ENCODE data around the gene ZNF200. TPM values are rescaled to one million over a fixed set of nuclear protein-coding genes. Genes with fewer than 3 reads are reported as not detected.
A peak's percentile ranks its signal among the peaks of the same experiment; 100 is the strongest.

The ZNF200 gene
- total and polyA plus RNA-seq, 2 of the 13 experiments (the other 11 are each of a cell fraction or from before 2014, with no cell fraction given) = 3.5 to 16.5 TPM

DNA sequence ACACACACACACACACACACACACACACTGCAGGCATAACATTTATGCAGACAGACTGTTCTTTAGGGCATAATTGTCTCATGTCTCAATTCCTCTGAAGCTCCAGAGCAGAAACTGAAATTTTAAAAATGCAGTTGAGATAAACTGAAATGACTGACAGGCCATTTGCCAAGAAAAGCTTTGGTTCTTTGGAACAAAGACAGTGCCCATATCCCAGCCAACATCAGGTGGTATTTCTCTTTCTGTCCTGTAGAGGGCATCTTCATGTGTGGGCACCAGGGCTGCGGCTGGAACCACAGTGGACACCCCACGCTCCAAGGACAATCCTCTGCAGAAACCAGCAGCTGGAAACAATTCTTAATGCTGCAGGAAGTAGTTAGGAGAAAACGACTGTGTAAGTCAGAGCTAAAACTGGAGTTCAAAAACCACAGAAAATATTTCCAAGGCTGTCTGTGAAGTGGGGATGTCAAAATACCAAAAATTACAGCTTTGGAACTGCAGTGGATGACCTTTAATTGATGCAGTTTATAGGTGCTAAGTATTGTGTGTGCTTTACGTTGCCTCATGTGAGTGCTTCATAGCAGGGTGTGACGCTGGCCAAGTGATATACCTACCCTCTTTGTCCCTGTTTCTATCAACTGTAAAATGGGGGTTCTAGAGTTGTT lies 32.0 kb upstream of the ZNF200 start:
- Histone ChIP-seq H3K27ac (ENCODE audit: extremely low read length, insufficient read depth, low read length) (no peak overlapping the region), H3K27me3 (ENCODE audit: control insufficient read depth in 1 of 2, insufficient read depth in 2 of 2, low read length in 2 of 2) (no peaks in the 10 kb centered on the region), H2AFZ (ENCODE audit: low read length) (no peak overlapping the region), H3K4me1 (ENCODE audit: insufficient read depth, low read length) (peaks cover 58% of the 10 kb centered on the region), H3K9me3 (ENCODE audit: low read length) (no peaks in the 10 kb centered on the region), H3K36me3 (replicated peaks in 1 of 2; ENCODE audit: control insufficient read depth in 1 of 2, insufficient read depth in 2 of 2, low read length in 2 of 2) (no peaks in the 10 kb centered on the region), H3K9ac (ENCODE audit: insufficient read depth, low read depth, low read length) (no peak overlapping the region), H3K4me3 (replicated peaks in 1 of 3; ENCODE audit: insufficient read depth in 1 of 3, low read depth in 2 of 3, low read length in 3 of 3) (no peak overlapping the region), H4K20me1 (ENCODE audit: insufficient read depth, low read length) (no peaks in the 10 kb centered on the region), H3K79me2 (ENCODE audit: insufficient read depth, low read length) (no peaks in the 10 kb centered on the region), H3K4me2 (ENCODE audit: low read depth, low read length) (peak overlapping the region; percentile 3; the same call in 1 of the 2 replicates)
- 49% methylated on average over 5 of the region's 5 CpGs for WGBS (ENCODE audit: low lambda C conversion rate)
- ChIA-PET POLR2A (interaction anchor here (0.9 to 4.6 kb wide), 6 partner anchors 8 to 190 kb away, joined by 3 to 64 read pairs (median 4); partner anchors contain the start of genes OR1F1 and ZNF263), CTCF (ENCODE audit: low intra/inter-chr PET ratio, low total read pairs) (interaction anchor here (0.6 kb wide), 1 partner anchor 99 kb away, joined by 3 read pairs; no protein-coding TSS in a partner anchor)
- peak; percentile 58 for DNase-seq (ENCODE audit: low spot score)
- BruUV-seq (replicated peaks) = no TSS peak
- FAIRE-seq = peak; percentile 89
- intact Hi-C loops (cut with micrococcal nuclease; ENCODE audit: unreplicated experiment) (loop anchor here (2.0 kb wide), 1 partner anchor 234 kb away; the partner anchor contains the start of gene CLUAP1), in situ Hi-C loops (cut with HindIII; ENCODE audit: extremely low pct_ligation_motif_present, low pct_unique_long_range_greater_than_20kb) (no loop called here)
- no peak for ATAC-seq
- TF ChIP-seq MED1 (CRISPR knock-in tag; IDR thresholded peaks at IDR 0.05) (peak; percentile 40; the same call in 1 of the 2 replicates), KDM6A (CRISPR knock-in tag; IDR thresholded peaks at IDR 0.05; ENCODE audit: low read depth) (no peak), ARID5B (CRISPR knock-in tag; IDR thresholded peaks at IDR 0.05) (no peak; the same call in 1 of the 2 replicates), HES4 (CRISPR knock-in tag; IDR thresholded peaks at IDR 0.05; ENCODE audit: borderline replicate concordance) (no peak), ATF7-NPFF (CRISPR knock-in tag; IDR thresholded peaks at IDR 0.05; ENCODE audit: low read depth) (no peak), GATAD2A (CRISPR knock-in tag; IDR thresholded peaks at IDR 0.05) (peak; percentile 46; the same call in 1 of the 2 replicates), SMC3 (IDR thresholded peaks at IDR 0.05; ENCODE audit: low read length) (peak; percentile 78), THAP11 (CRISPR knock-in tag; IDR thresholded peaks at IDR 0.05) (peak; percentile 55; the same call in 1 of the 2 replicates), ZNF407 (CRISPR knock-in tag; IDR thresholded peaks at IDR 0.05; ENCODE audit: not compliant biosample characterization) (no peak)
- TF ChIP-seq, protein P1, sequence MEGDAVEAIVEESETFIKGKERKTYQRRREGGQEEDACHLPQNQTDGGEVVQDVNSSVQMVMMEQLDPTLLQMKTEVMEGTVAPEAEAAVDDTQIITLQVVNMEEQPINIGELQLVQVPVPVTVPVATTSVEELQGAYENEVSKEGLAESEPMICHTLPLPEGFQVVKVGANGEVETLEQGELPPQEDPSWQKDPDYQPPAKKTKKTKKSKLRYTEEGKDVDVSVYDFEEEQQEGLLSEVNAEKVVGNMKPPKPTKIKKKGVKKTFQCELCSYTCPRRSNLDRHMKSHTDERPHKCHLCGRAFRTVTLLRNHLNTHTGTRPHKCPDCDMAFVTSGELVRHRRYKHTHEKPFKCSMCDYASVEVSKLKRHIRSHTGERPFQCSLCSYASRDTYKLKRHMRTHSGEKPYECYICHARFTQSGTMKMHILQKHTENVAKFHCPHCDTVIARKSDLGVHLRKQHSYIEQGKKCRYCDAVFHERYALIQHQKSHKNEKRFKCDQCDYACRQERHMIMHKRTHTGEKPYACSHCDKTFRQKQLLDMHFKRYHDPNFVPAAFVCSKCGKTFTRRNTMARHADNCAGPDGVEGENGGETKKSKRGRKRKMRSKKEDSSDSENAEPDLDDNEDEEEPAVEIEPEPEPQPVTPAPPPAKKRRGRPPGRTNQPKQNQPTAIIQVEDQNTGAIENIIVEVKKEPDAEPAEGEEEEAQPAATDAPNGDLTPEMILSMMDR (CRISPR knock-in tag; IDR thresholded peaks at IDR 0.05) = peak; percentile 83

Measured in HepG2 (cell line).